ENCODE data around the gene PDGFC. TPM values are rescaled to one million over a fixed set of nuclear protein-coding genes. Genes with fewer than 3 reads are reported as not detected.

Gene PDGFC
- total RNA-seq, 2 experiments from 2014 or later = not detected

- H2AFZ ChIP-seq (ENCODE audit: low read length) = no peak overlapping the region
- H3K27ac ChIP-seq (ENCODE audit: low read depth, low read length, poor library complexity, severe bottlenecking) = no peak overlapping the region
- no peaks in the 10 kb centered on the region for H3K36me3 ChIP-seq (ENCODE audit: insufficient read depth, low read length)
- intact Hi-C loops (cut with micrococcal nuclease; ENCODE audit: unreplicated experiment) = no loop called here
- no peaks in the 10 kb centered on the region for H3K9me3 ChIP-seq (ENCODE audit: low read length)
- TF ChIP-seq EZH2phosphoT487 (IDR thresholded peaks at IDR 0.05; ENCODE audit: borderline replicate concordance, low read depth, low read length) = no peak
- TF ChIP-seq, protein P1, sequence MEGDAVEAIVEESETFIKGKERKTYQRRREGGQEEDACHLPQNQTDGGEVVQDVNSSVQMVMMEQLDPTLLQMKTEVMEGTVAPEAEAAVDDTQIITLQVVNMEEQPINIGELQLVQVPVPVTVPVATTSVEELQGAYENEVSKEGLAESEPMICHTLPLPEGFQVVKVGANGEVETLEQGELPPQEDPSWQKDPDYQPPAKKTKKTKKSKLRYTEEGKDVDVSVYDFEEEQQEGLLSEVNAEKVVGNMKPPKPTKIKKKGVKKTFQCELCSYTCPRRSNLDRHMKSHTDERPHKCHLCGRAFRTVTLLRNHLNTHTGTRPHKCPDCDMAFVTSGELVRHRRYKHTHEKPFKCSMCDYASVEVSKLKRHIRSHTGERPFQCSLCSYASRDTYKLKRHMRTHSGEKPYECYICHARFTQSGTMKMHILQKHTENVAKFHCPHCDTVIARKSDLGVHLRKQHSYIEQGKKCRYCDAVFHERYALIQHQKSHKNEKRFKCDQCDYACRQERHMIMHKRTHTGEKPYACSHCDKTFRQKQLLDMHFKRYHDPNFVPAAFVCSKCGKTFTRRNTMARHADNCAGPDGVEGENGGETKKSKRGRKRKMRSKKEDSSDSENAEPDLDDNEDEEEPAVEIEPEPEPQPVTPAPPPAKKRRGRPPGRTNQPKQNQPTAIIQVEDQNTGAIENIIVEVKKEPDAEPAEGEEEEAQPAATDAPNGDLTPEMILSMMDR (conservative IDR thresholded peaks at IDR 0.05; ENCODE audit: low read length) = no peak
- H3K79me2 ChIP-seq (ENCODE audit: insufficient read depth, low read depth, low read length) = no peaks in the 10 kb centered on the region
- POLR2A ChIA-PET = no interaction called here
- H3K4me2 ChIP-seq (ENCODE audit: low read length) = no peak overlapping the region
- H3K9me2 ChIP-seq (ENCODE audit: insufficient read depth, low read length) = no peaks in the 10 kb centered on the region
- H3K4me3 ChIP-seq (ENCODE audit: low read depth, low read length, poor library complexity, severe bottlenecking) = no peak overlapping the region
- no peaks in the 10 kb centered on the region for H3K4me1 ChIP-seq (ENCODE audit: insufficient read depth, low read length, poor library complexity, severe bottlenecking)
- DNase-seq (ENCODE audit: low spot score) = no peak
- no TSS peak for BruUV-seq (replicated peaks)
- CTCF ChIA-PET (ENCODE audit: unreplicated experiment) = no interaction called here
- no peaks in the 10 kb centered on the region for H4K20me1 ChIP-seq (ENCODE audit: insufficient read depth, low read length)
Measured at GRCh38 chr4:156784970-156785369, 186.6 kb downstream of the PDGFC start.

- no TSS peak for BruUV-seq (replicated peaks)
- Histone ChIP-seq H3K36me3 (ENCODE audit: insufficient read depth, low read length) (no peaks in the 10 kb centered on the region), H2AFZ (ENCODE audit: low read length) (no peak overlapping the region), H3K79me2 (ENCODE audit: insufficient read depth, low read depth, low read length) (no peaks in the 10 kb centered on the region), H3K4me1 (ENCODE audit: insufficient read depth, low read length, poor library complexity, severe bottlenecking) (no peaks in the 10 kb centered on the region), H3K9me2 (ENCODE audit: insufficient read depth, low read length) (no peaks in the 10 kb centered on the region), H3K4me3 (ENCODE audit: low read depth, low read length, poor library complexity, severe bottlenecking) (no peak overlapping the region), H3K27ac (ENCODE audit: low read depth, low read length, poor library complexity, severe bottlenecking) (no peak overlapping the region), H4K20me1 (ENCODE audit: insufficient read depth, low read length) (no peaks in the 10 kb centered on the region), H3K9me3 (ENCODE audit: low read length) (no peaks in the 10 kb centered on the region), H3K4me2 (ENCODE audit: low read length) (no peak overlapping the region)
- no peak for DNase-seq (ENCODE audit: low spot score)
- POLR2A ChIA-PET = no interaction called here
- intact Hi-C loops (cut with micrococcal nuclease; ENCODE audit: unreplicated experiment) = no loop called here
- CTCF ChIA-PET (ENCODE audit: unreplicated experiment) = no interaction called here
- TF ChIP-seq EZH2phosphoT487 (IDR thresholded peaks at IDR 0.05; ENCODE audit: borderline replicate concordance, low read depth, low read length) = no peak
- TF ChIP-seq, protein P1 (conservative IDR thresholded peaks at IDR 0.05; ENCODE audit: low read length) = no peak
Measured at GRCh38 chr4:156783966-156784365, 187.6 kb downstream of the PDGFC start.

DNA sequence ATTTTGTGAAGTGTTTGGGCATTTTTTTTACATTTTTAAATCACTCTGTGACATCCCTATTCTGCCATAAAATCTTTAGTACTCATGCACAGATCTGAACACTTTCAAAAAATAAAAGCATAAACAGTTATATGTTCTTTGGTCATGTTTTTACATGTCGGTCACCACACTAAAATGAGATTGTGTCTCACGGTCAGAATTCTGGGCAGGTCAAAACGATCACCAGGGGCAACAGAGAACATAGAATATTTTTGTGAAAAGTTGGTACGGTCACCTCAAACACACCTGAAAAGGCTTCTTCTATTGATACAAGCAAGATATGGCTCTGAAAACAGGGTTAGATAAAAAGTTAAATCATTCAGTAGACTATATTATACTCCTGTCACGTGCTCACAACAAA, 189.1 kb downstream of the PDGFC start:
- Histone ChIP-seq H3K4me2 (ENCODE audit: low read length) (no peak overlapping the region), H4K20me1 (ENCODE audit: insufficient read depth, low read length) (no peaks in the 10 kb centered on the region), H3K79me2 (ENCODE audit: insufficient read depth, low read depth, low read length) (no peaks in the 10 kb centered on the region), H3K4me1 (ENCODE audit: insufficient read depth, low read length, poor library complexity, severe bottlenecking) (no peaks in the 10 kb centered on the region), H3K9me2 (ENCODE audit: insufficient read depth, low read length) (no peaks in the 10 kb centered on the region), H2AFZ (ENCODE audit: low read length) (no peak overlapping the region), H3K27ac (ENCODE audit: low read depth, low read length, poor library complexity, severe bottlenecking) (no peak overlapping the region), H3K36me3 (ENCODE audit: insufficient read depth, low read length) (no peaks in the 10 kb centered on the region), H3K9me3 (ENCODE audit: low read length) (no peaks in the 10 kb centered on the region), H3K4me3 (ENCODE audit: low read depth, low read length, poor library complexity, severe bottlenecking) (no peak overlapping the region)
- no peak for DNase-seq (ENCODE audit: low spot score)
- ChIA-PET CTCF (ENCODE audit: unreplicated experiment) (no interaction called here), POLR2A (interaction anchor here (1.1 kb wide), 1 partner anchor 18 kb away, joined by 3 read pairs; no protein-coding TSS in a partner anchor)
- intact Hi-C loops (cut with micrococcal nuclease; ENCODE audit: unreplicated experiment) = no loop called here
- no peak for TF ChIP-seq EZH2phosphoT487 (IDR thresholded peaks at IDR 0.05; ENCODE audit: borderline replicate concordance, low read depth, low read length)
- TF ChIP-seq, protein P1 (conservative IDR thresholded peaks at IDR 0.05; ENCODE audit: low read length) = no peak
- no TSS peak for BruUV-seq (replicated peaks)

All from OCI-LY7 (cell line).